HEK293T (cell line): ENCODE measurements around the gene DYRK1A.

Experiments used
- CTCF ChIA-PET: fragments of 350-600 bp; formaldehyde crosslinking; extraction: SDS; loops from one replicate; lab custom pipeline; 2021; ENCODE audit warnings: antibody characterized with exemption, inconsistent platforms; lab: Yijun Ruan, JAX
- POLR2A ChIA-PET: fragments of 350-600 bp; formaldehyde crosslinking; extraction: SDS; loops from one replicate; lab custom pipeline; 2020; ENCODE audit warnings: antibody characterized with exemption, inconsistent platforms; lab: Yijun Ruan, JAX
- DNase-seq: peaks from one replicate; pipeline ENCODE4 v3.0.0; 2012; ENCODE audit warnings: mixed read lengths; ENCODE audit errors: extremely low spot score
- ARNT ChIP-seq: fragments of 450-650 bp; IDR thresholded peaks from 2 replicates; pipeline ENCODE4 v1.6.1; 2017; ENCODE audit warnings: mild to moderate bottlenecking
- BHLHE40 ChIP-seq: fragments of 450-650 bp; IDR thresholded peaks from 2 replicates; pipeline ENCODE4 v1.6.1; 2016; ENCODE audit warnings: mild to moderate bottlenecking, moderate library complexity, borderline replicate concordance
- CTBP1 ChIP-seq: fragments of 450-650 bp; IDR thresholded peaks from 2 replicates; pipeline ENCODE4 v1.6.1; 2016; ENCODE audit warnings: borderline replicate concordance
- ELF4 ChIP-seq: fragments of 450-650 bp; IDR thresholded peaks from 2 replicates; pipeline ENCODE4 v1.6.1; 2017; ENCODE audit warnings: antibody characterized with exemption
- FOXA1 ChIP-seq: fragments of 450-650 bp; IDR thresholded peaks from 2 replicates; pipeline ENCODE4 v1.6.1; 2016; ENCODE audit warnings: mild to moderate bottlenecking
- FOXK2 ChIP-seq: fragments of 450-650 bp; IDR thresholded peaks from 2 replicates; pipeline ENCODE4 v1.6.1; 2016; ENCODE audit warnings: mild to moderate bottlenecking
- FOXM1 ChIP-seq: fragments of 450-650 bp; IDR thresholded peaks from 2 replicates; pipeline ENCODE4 v1.6.1; 2017; ENCODE audit warnings: mild to moderate bottlenecking, borderline replicate concordance
- HDGF ChIP-seq: fragments of 450-650 bp; IDR thresholded peaks from 2 replicates; pipeline ENCODE4 v1.6.1; 2017; ENCODE audit warnings: antibody characterized with exemption, borderline replicate concordance
- L3MBTL2 ChIP-seq: fragments of 450-650 bp; conservative IDR thresholded peaks from 2 replicates; pipeline ENCODE4 v1.6.1; 2016; ENCODE audit warnings: mild to moderate bottlenecking
- LEF1 ChIP-seq: fragments of 450-650 bp; IDR thresholded peaks from 2 replicates; pipeline ENCODE4 v1.6.1; 2017; ENCODE audit warnings: mild to moderate bottlenecking, borderline replicate concordance
- NFRKB ChIP-seq: fragments of 450-650 bp; IDR thresholded peaks from 2 replicates; pipeline ENCODE4 v1.6.1; 2016; ENCODE audit warnings: mild to moderate bottlenecking, moderate library complexity
- PKNOX1 ChIP-seq: fragments of 450-650 bp; IDR thresholded peaks from 2 replicates; pipeline ENCODE4 v1.6.1; 2016
- SP1 ChIP-seq: fragments of 450-650 bp; IDR thresholded peaks from 2 replicates; pipeline ENCODE4 v1.6.1; 2017
- SUZ12 ChIP-seq: fragments of 450-650 bp; IDR thresholded peaks from 2 replicates; pipeline ENCODE4 v1.6.1; 2016; ENCODE audit warnings: mild to moderate bottlenecking
- TARDBP ChIP-seq: fragments of 450-650 bp; IDR thresholded peaks from 2 replicates; pipeline ENCODE4 v1.6.1; 2016
- ZNF384 ChIP-seq: fragments of 450-650 bp; IDR thresholded peaks from 2 replicates; pipeline ENCODE4 v1.6.1; 2016

DYRK1A gene

GRCh38 chr21:37342046-37342632, 24.4 kb upstream of the DYRK1A start:
- CTCF ChIA-PET = no interaction called here
- TF ChIP-seq SP1 (no peak), HDGF (no peak), BHLHE40 (no peak), FOXA1 (no peak), FOXM1 (no peak), NFRKB (no peak), L3MBTL2 (no peak), FOXK2 (no peak), ZNF384 (no peak), PKNOX1 (no peak), CTBP1 (no peak), SUZ12 (no peak), TARDBP (no peak), ELF4 (no peak), LEF1 (no peak), ARNT (no peak)
- POLR2A ChIA-PET = no interaction called here
- DNase-seq = no peak

- ChIA-PET CTCF (no interaction called here), POLR2A (no interaction called here)
- no peak for DNase-seq
- TF ChIP-seq LEF1 = no peak
- no peak for TF ChIP-seq FOXM1
- TF ChIP-seq SP1 = no peak
- TF ChIP-seq ZNF384 = no peak
- no peak for TF ChIP-seq ARNT
- no peak for TF ChIP-seq L3MBTL2
- TF ChIP-seq SUZ12 = no peak
- TF ChIP-seq ELF4 = no peak
- no peak for TF ChIP-seq BHLHE40
- TF ChIP-seq PKNOX1 = no peak
- no peak for TF ChIP-seq HDGF
- TF ChIP-seq FOXK2 = no peak
- TF ChIP-seq CTBP1 = no peak
- TF ChIP-seq TARDBP = no peak
- TF ChIP-seq NFRKB = no peak
- TF ChIP-seq FOXA1 = no peak
Observed at GRCh38 chr21:37346841-37347430, 19.6 kb upstream of the DYRK1A start.

DNA sequence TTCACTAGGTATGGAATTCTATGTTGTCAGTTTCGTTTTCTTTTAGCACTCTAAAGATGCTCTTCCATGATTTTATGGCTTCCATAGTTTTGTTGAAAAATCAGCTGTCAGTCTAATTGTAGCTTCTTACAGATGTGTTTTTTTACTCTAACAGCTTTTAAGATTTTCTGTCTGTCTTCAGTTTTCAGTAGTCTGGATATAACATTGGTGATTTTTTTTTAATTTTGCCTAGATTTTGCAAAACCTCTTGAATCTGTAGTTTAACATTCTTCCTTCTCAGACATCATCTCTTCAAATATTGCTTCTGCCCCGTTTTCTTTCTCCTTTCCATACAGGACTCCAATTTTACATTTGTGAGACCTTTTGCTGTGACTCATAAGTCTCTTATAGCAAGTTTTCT, 17.9 kb upstream of the DYRK1A start:
- ChIA-PET POLR2A (interaction anchor here (1.0 kb wide), 1 partner anchor 81 kb away, joined by 3 read pairs; no protein-coding TSS in a partner anchor), CTCF (no interaction called here)
- DNase-seq = no peak
- no peak for TF ChIP-seq CTBP1
- no peak for TF ChIP-seq SP1
- no peak for TF ChIP-seq ARNT
- no peak for TF ChIP-seq ELF4

DNA sequence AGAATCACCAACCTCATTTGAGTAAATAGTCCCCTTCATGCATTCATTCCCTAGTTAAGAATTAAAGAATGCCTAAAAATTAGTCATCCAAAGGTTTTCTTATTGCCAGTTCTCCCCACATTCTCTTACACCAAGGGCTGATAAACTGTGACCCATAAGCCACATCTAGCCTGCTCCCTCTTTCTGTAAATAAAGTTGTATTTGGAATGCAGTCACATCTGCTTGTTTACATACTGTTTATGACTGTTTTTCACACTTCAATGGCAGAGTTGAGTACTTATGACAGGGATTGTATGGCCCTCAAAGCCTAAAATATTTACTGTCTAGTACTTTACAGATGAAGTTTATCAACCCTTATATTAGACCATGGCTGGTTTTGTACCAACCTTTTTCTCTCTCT, 16.1 kb upstream of the DYRK1A start:
- TF ChIP-seq CTBP1 (no peak), PKNOX1 (no peak), FOXM1 (no peak), SP1 (no peak), HDGF (no peak), LEF1 (no peak), FOXK2 (no peak), FOXA1 (no peak), NFRKB (no peak), ZNF384 (no peak), ARNT (no peak), L3MBTL2 (no peak), TARDBP (no peak), SUZ12 (no peak), ELF4 (no peak), BHLHE40 (no peak)
- no peak for DNase-seq
- CTCF ChIA-PET = no interaction called here
- POLR2A ChIA-PET = no interaction called here

DNA sequence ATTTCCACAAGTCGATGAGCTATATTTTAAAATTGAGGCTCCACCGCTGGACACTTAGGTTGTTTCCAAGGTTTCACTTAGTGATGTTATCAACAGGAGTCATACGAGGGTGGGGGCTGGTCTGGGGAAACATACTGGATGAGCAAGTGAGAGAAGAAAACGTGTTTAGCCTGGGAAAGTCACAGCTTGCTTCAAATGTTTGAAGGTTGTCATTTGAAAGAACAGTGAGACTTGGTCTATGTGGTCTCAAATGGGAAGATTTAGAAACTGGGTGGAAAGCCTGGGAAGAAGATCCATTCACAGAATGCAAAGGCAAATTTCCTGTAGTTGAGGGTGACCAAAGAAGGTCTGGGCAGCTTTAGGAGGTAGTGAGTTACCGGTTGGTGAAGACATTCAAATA, 9.9 kb upstream of the DYRK1A start:
- TF ChIP-seq ELF4 = no peak
- TF ChIP-seq ZNF384 = no peak
- TF ChIP-seq HDGF = no peak
- TF ChIP-seq FOXM1 = no peak
- no peak for TF ChIP-seq PKNOX1
- TF ChIP-seq FOXK2 = no peak
- CTCF ChIA-PET = no interaction called here
- POLR2A ChIA-PET = interaction anchor here (0.6 kb wide), 1 partner anchor 395 kb away, joined by 3 read pairs; no protein-coding TSS in a partner anchor
- no peak for DNase-seq
